ENCODE results near the gene CHST13.
A peak's percentile ranks its signal among the peaks of the same experiment; 100 is the strongest.

CHST13 gene, protein sequence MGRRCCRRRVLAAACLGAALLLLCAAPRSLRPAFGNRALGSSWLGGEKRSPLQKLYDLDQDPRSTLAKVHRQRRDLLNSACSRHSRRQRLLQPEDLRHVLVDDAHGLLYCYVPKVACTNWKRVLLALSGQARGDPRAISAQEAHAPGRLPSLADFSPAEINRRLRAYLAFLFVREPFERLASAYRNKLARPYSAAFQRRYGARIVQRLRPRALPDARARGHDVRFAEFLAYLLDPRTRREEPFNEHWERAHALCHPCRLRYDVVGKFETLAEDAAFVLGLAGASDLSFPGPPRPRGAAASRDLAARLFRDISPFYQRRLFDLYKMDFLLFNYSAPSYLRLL

DNA sequence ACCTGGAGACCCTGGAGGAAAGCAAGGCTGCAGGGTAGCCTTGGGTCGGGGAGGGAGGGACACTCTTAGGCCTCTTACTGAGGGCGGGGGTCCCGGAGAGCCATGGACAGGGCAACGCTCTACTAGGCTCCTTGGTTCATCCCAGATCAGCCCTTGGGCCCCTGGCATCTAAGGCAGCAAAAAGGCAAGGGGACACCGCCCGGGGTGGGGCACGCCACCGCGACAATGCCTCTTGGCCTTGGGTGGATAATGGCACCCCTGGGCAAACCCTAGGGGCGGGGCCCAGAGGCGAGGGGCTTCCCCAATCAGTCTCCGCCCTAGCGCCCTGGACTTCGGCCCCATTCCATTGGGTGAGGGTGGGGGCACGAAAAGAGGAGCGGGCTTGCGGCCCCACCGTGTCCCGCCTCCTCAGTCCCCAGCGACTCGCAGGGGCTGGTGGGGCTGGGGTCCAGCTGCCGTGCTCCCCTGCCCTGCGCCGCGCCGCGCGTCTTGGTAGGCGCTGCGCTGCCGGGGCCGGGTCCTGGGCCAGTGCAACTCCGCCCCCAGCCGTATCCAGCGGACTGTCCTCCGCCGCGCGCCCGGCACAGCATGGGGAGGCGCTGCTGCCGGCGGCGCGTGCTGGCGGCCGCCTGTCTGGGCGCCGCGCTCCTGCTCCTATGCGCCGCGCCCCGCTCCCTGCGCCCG is at the start of gene CHST13:
CHST13 (plus strand) TSS at position 411 of the 684 bp plus-strand sequence; CDS start at position 589, 178 bp downstream.
- no peaks in the 10 kb centered on the region for H3K4me1 Mint-ChIP-seq
- no peaks in the 10 kb centered on the region for H3K9me3 Mint-ChIP-seq
- no peak within 1 kb of the TSS for H3K4me3 Mint-ChIP-seq
- peaks cover 10% of the 10 kb centered on the region for H3K27me3 Mint-ChIP-seq
- DNase-seq (no peak), ATAC-seq (peak; percentile 35)
- H3K36me3 Mint-ChIP-seq (ENCODE audit: low read depth): no peaks in the 10 kb centered on the region
- no peak within 1 kb of the TSS for H3K27ac Mint-ChIP-seq

DNA sequence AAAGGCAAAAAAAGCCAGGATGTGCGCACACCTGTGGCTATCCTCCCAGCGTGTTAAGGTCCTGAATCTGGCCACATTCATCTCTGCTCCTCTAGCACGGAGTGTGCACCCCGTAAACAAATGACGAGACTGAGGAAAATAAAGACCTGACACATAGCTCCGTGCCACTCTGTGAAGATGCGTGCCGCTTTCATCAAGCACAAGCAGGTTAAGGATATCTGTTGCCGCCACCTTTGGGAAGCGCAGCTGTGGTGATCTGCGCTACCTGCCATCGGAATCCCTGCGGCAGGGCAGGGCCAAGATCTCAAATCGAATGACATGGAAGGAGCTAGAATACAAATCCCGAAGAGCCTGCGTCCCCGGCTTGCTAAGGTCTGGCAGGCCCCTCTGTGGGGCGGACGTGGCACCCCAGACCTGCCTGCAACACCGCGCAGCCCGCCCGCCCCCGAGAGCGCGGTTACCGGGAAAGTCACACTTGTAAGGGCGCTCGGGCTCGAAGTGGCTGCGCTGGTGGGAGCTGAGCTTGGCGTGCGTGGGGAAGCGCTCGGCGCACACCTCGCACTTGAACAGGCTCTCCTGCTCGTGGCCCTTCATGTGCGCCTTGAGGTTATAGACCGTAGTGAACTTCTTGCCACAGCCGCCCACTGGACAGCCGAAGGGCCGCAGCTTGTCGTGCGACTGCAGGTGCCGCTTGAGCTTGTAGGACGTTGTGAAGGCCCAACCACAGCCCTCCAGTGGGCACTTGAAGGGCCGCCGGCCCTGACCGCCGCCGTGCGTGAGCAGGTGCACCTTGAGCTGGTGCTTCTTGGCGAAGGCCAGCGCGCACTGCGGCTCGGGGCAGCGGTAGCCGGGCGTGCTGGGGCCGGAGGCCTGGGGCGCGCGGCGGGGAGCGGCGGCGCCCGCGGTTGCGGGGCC is 49.2 kb upstream of the CHST13 start:
- DNase-seq (peak; percentile 46), ATAC-seq (peak; percentile 1)
- peaks cover 49% of the 10 kb centered on the region for H3K4me1 Mint-ChIP-seq
- H3K9me3 Mint-ChIP-seq: no peaks in the 10 kb centered on the region
- H3K36me3 Mint-ChIP-seq (ENCODE audit: low read depth): peaks cover 23% of the 10 kb centered on the region
- no peaks in the 10 kb centered on the region for H3K27me3 Mint-ChIP-seq
- H3K4me3 Mint-ChIP-seq: peak overlapping the region; percentile 90
- H3K27ac Mint-ChIP-seq: peak overlapping the region; percentile 88

DNA sequence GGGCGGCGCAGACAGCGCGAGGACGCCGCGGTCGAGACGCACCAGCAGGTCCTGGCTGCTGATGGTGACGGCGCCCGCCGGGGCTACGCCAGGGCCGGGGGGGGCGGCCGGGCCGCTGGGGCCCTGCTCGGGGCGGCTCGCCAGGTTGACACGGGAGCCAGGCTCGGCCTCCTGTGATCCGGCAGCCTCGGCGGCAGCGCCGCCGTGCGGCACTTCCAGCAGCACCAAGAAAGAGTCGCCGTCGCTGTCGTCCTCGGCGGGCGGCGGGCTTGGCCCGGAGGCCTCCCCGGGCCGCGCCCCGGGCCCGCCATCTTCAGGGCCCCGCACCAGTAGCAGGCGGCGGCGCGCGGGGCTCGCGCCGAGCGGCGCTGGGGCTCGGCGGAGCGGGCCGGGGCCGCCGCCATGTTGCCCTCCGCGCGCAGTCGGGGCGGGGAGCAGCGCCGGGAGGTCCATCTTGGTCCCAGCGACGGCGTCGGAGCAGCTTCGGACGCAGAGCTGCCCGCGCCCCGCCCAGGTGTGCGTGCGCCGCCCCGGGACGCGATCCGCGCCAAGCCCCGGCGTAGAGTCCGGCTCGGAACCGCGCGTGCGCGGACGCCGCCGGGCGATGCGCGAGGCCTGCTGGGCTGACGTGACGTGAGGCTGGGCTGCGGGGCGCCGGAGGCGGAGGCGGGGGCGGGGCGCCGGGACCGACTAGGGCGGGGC is 48.4 kb upstream of the CHST13 start, which contains the start of gene ZXDC:
ZXDC (minus strand) TSS at position 479 of the 702 bp plus-strand sequence; CDS start at position 453, 26 bp downstream.
- Mint-ChIP-seq H3K27ac (peak within 1 kb of the TSS; percentile 88), H3K9me3 (no peaks in the 10 kb centered on the region), H3K4me3 (peak within 1 kb of the TSS; percentile 90), H3K4me1 (peaks cover 45% of the 10 kb centered on the region), H3K27me3 (no peaks in the 10 kb centered on the region), H3K36me3 (ENCODE audit: low read depth) (peaks cover 18% of the 10 kb centered on the region)
- ATAC-seq (peak; percentile 84), DNase-seq (peak; percentile 94)

DNA sequence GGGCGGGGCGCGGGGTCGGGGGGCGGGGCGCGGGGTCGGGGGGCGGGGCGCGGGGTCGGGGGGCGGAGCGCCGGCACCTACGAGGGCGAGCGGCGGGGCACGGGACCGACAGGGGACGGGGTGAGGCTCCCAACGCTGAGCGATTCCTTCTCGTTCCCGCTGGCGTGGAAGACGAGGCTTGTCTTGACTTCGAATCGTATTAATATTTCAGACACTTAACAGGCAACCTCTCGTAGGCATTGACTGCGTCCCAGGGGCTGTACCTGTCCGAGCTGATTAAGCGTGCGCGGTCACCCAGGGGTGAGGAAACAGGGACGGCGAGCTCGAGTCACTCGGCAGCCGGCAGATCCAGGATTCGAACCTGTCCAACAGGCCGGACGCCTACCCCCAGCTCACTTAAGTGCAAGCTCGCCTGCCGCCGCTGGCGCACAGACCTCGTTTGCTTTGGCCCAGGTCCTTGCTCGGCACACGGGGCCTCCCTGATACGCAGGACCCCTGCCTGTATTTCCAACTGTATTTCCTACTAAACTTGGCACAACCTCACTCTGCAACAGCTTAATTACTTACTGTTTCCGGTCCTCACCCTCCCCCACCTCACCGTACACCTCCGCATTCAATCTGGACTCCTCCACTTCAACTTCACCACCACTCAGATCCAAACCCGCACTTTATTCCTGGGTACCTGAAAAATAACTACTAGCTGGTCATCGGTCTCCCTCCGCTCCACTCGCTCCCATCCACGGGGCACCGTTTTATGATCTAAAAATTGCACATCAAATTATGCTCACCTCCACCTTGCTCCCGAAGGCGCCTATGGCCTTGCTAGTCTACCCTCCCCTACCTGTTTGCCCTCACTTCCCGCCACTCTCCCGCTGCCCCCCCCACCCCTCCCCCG is 47.5 kb upstream of the CHST13 start:
- no peaks in the 10 kb centered on the region for H3K9me3 Mint-ChIP-seq
- peak overlapping the region; percentile 78 for H3K4me3 Mint-ChIP-seq
- H3K27me3 Mint-ChIP-seq: no peaks in the 10 kb centered on the region
- peaks cover 10% of the 10 kb centered on the region for H3K36me3 Mint-ChIP-seq (ENCODE audit: low read depth)
- peak overlapping the region; percentile 72 for H3K27ac Mint-ChIP-seq
- H3K4me1 Mint-ChIP-seq: peaks cover 37% of the 10 kb centered on the region
- ATAC-seq (peak; percentile 12), DNase-seq (no peak)

DNA sequence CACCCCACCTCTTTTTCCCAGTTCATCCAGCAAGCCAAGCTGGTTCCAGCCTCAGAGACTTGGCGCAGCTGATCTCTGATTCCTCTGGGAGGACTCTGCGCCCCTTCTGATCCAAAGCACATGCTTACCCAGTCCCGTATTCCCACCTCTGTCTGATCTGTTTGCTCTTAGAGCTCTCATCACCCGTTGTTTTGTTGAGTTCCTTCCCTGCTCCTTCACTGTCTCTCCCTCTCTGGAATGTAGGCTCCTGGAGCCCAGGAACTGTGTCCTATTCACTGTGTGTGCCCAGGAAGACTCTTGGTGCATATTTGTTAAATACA is 46.9 kb upstream of the CHST13 start:
- DNase-seq (no peak), ATAC-seq (no peak)
- Mint-ChIP-seq H3K4me1 (peaks cover 32% of the 10 kb centered on the region), H3K4me3 (peak overlapping the region; percentile 53), H3K27ac (no peak overlapping the region), H3K27me3 (no peaks in the 10 kb centered on the region), H3K36me3 (ENCODE audit: low read depth) (peaks cover 9% of the 10 kb centered on the region), H3K9me3 (no peaks in the 10 kb centered on the region)

DNA sequence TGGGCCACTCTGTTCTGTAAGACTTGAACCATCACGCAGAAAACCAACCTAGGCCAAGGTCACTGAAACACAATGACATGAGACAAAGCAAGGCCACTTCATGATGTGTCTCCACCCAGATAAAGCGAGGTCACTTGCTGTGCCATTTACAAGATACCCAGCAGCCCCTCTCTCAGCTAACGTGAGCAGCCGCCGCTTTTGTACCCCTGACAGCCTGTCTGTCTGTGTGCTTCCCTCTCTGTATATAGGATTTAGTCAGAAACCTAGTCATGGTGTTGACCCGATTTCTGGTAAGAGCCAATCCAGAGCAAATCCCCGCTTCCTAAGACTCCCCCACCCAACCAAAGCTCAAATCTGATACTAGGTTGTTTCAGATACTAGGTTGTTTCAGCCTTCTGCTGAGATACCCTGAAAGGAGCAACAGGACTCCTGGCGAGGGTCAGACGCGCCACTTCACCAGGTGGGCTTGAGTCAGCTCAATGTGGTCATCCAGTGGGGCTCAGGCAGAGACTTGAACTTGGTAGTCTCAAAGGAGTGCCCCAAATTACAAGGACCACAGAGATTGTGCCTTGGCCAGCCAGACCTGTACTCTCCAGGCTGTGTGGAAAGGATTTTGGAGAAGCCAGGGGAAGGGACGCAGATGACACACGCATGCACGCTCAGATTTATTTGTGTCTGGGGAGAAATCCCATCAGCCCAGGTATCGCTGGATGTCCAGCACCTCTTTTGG is 45.2 kb upstream of the CHST13 start:
- Mint-ChIP-seq H3K4me1 (peaks cover 15% of the 10 kb centered on the region), H3K36me3 (ENCODE audit: low read depth) (peaks cover 3% of the 10 kb centered on the region), H3K27ac (no peak overlapping the region), H3K27me3 (no peaks in the 10 kb centered on the region), H3K4me3 (no peak overlapping the region), H3K9me3 (no peaks in the 10 kb centered on the region)
- no peak for DNase-seq
- ATAC-seq: no peak

DNA sequence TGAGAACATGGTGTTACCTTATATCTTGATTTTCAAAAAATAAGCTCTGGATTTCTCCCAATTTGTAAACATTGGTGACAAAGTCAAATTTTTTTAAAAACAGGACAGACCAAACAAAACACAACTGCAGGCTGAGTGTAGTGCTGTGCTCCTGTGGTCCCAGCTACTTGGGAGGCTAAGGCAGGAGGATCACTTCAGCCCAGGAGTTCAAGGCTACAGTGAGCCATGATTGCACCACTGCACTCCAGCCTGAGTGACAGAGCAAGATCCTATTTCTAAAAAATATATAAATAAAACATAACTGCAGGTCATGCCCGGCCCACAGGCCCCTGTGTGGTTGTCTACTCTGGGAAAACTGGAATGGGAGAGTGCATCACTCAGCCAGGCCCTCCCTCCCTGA is 44.3 kb upstream of the CHST13 start:
- Mint-ChIP-seq H3K4me1 (peaks cover 7% of the 10 kb centered on the region), H3K4me3 (no peak overlapping the region)

DNA sequence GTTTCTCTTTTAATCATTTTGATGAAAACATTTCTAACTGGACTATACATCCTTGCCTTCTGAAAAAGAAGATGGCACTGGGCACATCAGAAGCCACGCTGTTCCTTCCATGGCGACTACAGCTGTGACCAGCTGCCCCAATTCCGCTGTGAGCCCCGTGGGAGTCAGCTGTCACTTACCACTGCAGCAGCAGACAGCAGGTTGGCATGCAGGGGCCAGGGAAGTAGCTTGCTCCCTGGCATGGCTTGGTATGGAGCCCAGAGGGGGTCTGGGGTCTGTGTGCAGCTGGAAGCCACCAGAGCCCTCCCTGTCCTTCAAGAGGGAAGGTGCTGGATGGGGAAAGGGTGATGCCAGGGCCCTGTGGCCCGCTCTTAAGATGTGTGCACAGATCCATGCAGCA is 43.7 kb upstream of the CHST13 start:
- Mint-ChIP-seq H3K27ac (no peak overlapping the region), H3K9me3 (no peaks in the 10 kb centered on the region), H3K27me3 (no peaks in the 10 kb centered on the region), H3K4me1 (peaks cover 6% of the 10 kb centered on the region), H3K4me3 (no peak overlapping the region), H3K36me3 (ENCODE audit: low read depth) (no peaks in the 10 kb centered on the region)
- ATAC-seq (no peak), DNase-seq (no peak)

More for the DNA sequence above, 44.3 kb upstream of the CHST13 start:
- no peaks in the 10 kb centered on the region for H3K27me3 Mint-ChIP-seq
- H3K9me3 Mint-ChIP-seq: no peaks in the 10 kb centered on the region
- DNase-seq (no peak), ATAC-seq (no peak)
- H3K27ac Mint-ChIP-seq: no peak overlapping the region
- H3K36me3 Mint-ChIP-seq (ENCODE audit: low read depth): peaks cover under 1% of the 10 kb centered on the region

DNA sequence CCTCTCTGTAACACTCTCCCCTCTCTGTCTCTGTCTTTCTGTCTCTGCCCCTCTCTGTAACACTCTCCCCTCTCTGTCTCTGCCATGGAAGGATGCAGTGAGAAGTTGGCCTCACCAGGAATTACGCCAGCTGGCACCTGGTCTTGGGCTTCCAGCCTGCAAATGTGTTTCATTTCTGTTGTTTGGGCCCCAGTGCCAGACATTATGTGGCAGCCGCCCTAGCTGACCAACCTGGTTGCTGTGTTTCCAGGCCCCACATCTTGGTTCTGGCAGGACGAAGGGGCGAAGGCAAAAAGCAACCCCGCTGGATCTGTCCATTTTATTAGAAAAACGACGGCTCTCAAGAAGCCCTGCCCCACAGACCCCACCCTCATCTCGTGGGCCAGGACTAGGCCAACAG is 43.1 kb upstream of the CHST13 start:
- peaks cover 6% of the 10 kb centered on the region for H3K4me1 Mint-ChIP-seq
- ATAC-seq (no peak), DNase-seq (no peak)
- no peaks in the 10 kb centered on the region for H3K27me3 Mint-ChIP-seq
- H3K36me3 Mint-ChIP-seq (ENCODE audit: low read depth): no peaks in the 10 kb centered on the region
- H3K27ac Mint-ChIP-seq: no peak overlapping the region
- no peak overlapping the region for H3K4me3 Mint-ChIP-seq
- H3K9me3 Mint-ChIP-seq: no peaks in the 10 kb centered on the region

DNA sequence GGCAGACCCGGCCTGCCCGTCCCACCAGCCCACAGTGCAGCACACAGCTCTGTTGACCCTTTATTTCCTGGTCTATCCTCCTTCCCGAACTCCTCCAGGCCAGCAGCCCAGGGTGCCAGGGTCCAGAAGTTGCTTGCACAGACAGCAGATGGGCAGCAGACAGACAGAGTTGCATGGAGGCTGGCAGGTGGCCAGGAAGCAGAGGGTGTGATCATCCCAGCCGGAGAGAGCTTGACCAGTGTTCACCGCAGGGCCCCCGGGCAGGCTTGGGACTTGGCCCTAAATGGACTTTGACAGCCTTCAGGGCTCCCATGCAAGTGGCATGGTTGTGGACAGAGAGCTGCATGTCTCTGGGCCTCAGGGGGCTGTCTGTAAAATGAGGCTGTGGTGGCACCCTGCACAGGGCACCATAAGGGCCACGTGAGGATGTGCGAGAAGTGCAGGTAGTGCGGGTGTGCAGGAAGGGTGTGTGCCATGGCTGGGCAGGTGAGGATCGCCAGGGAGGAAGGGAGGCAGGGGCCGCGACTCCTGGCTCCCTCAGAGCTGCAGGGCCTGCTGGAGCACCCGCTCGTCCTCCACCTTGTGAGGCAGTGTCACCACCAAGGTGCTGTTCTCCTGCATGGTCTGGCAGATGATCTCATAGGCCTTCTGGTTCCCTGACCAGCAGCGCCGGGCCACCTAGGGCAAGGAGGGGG is 42.0 kb upstream of the CHST13 start:
- ATAC-seq (no peak), DNase-seq (no peak)
- Mint-ChIP-seq H3K4me3 (no peak overlapping the region), H3K27ac (no peak overlapping the region), H3K36me3 (ENCODE audit: low read depth) (no peaks in the 10 kb centered on the region), H3K4me1 (peaks cover 9% of the 10 kb centered on the region), H3K27me3 (no peaks in the 10 kb centered on the region), H3K9me3 (no peaks in the 10 kb centered on the region)

DNA sequence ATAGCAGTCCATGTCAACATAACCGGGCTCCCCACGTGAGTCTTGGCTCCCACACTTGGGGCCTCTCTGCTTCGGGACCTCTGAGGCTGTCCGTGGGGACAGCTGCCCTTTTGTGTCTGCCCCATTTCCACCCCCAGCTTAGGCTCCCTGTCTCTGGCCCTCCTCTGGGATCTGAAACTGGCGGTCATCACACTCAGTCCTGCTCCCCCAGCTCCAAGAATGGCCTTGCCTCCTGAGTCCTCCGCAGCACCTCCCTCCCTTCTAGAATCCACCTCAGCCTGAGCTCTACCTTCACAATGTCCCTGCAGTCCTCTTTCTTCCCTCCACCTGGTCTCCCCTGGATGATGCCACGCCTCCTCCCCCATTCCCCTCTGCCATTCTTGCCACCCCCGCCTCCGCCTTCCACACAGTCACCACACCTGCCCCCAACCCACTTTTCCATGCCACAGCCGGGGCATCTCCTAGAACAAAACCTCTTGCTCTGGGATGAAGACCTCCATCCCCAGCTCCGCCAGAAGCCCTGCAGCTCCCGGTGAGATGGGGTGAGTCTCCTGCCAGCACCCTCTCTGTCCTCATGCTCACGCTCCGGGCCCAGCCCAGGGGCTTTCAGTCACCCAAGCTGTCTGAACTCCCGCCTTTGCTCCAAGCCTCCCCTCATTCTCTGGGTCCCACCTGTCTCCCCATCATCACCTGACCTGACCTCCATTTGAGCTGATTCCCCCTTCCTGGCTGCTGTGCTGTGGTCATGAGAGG is 41.3 kb upstream of the CHST13 start:
- H3K9me3 Mint-ChIP-seq: no peaks in the 10 kb centered on the region
- no peak overlapping the region for H3K4me3 Mint-ChIP-seq
- no peak for ATAC-seq
- no peaks in the 10 kb centered on the region for H3K36me3 Mint-ChIP-seq (ENCODE audit: low read depth)
- no peak for DNase-seq
- H3K27ac Mint-ChIP-seq: no peak overlapping the region
- H3K4me1 Mint-ChIP-seq: peaks cover 11% of the 10 kb centered on the region
- no peaks in the 10 kb centered on the region for H3K27me3 Mint-ChIP-seq

DNA sequence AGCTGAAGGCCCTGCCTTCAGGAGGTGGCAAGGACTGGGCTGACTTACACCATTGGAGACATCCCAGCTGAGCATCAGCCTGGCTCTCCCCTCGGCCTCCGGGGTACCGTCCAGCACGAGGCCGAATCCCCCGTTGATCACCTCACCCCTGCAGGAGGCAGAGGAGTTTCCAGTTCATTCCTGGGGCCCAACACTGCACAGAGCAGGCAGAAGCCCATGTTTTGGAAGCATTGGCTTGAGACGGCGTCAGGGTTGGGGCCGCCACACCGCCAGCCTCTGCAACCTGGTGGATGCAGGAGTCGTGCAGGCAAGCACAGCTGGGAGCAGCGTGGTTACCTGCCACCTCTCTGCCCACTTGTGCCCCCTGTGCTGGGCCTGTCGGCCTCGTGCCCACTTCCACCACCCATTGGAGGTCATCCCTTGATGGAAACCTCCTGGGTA is 40.6 kb upstream of the CHST13 start:
- Mint-ChIP-seq H3K9me3 (no peaks in the 10 kb centered on the region), H3K27me3 (no peaks in the 10 kb centered on the region), H3K27ac (no peak overlapping the region), H3K4me1 (peaks cover 11% of the 10 kb centered on the region), H3K4me3 (no peak overlapping the region), H3K36me3 (ENCODE audit: low read depth) (no peaks in the 10 kb centered on the region)
- ATAC-seq: no peak
- DNase-seq: no peak
